ENCODE data around the gene LYSMD2. TPM values are rescaled to one million over a fixed set of nuclear protein-coding genes. Genes with fewer than 3 reads are reported as not detected.

LYSMD2 gene
- total and polyA plus RNA-seq, 9 of the 15 experiments (the other 6 are each of a cell fraction or from before 2014, with no cell fraction given) = 4.3 to 30.3 (median 9.8) TPM

DNA sequence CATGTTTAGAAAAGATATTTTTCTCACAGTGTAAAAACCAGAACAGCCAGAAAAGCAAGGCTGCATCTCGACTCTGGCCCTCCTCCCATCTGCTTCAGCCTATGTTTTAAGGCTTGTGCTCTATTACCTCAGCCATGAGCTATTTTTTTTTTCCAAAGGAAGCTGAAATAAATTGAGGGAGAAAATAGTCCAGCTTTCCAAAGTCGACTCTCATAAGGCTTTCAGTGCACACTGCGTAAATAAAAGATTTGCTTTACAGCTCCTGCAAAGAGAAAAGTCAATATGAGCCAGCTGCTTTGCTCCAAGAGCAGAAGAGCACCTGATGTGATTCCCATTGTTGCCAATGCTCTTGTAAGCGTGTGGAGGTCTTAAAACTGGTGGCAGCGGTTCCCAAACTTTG, 29.4 kb downstream of the LYSMD2 start:
- in situ Hi-C loops (cut with MboI) (no loop called here), intact Hi-C loops (cut with micrococcal nuclease) (no loop called here)
- no peak for TF ChIP-seq RBM17 (IDR thresholded peaks at IDR 0.05; ENCODE audit: borderline replicate concordance, low read depth, low read length)
- TF ChIP-seq, protein P1, sequence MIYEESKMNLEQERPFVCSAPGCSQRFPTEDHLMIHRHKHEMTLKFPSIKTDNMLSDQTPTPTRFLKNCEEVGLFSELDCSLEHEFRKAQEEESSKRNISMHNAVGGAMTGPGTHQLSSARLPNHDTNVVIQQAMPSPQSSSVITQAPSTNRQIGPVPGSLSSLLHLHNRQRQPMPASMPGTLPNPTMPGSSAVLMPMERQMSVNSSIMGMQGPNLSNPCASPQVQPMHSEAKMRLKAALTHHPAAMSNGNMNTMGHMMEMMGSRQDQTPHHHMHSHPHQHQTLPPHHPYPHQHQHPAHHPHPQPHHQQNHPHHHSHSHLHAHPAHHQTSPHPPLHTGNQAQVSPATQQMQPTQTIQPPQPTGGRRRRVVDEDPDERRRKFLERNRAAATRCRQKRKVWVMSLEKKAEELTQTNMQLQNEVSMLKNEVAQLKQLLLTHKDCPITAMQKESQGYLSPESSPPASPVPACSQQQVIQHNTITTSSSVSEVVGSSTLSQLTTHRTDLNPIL (CRISPR knock-in tag; IDR thresholded peaks at IDR 0.05) = no peak
- no peak for TF ChIP-seq ZBTB26 (CRISPR knock-in tag; IDR thresholded peaks at IDR 0.05)
- no peak for TF ChIP-seq GTF2B (IDR thresholded peaks at IDR 0.05; ENCODE audit: extremely low read depth, insufficient read length)
- TF ChIP-seq MAZ (CRISPR knock-in tag; conservative IDR thresholded peaks at IDR 0.05 in 1 of 2, IDR thresholded peaks at IDR 0.05 in 1 of 2) = no peak
- TF ChIP-seq, protein P2, sequence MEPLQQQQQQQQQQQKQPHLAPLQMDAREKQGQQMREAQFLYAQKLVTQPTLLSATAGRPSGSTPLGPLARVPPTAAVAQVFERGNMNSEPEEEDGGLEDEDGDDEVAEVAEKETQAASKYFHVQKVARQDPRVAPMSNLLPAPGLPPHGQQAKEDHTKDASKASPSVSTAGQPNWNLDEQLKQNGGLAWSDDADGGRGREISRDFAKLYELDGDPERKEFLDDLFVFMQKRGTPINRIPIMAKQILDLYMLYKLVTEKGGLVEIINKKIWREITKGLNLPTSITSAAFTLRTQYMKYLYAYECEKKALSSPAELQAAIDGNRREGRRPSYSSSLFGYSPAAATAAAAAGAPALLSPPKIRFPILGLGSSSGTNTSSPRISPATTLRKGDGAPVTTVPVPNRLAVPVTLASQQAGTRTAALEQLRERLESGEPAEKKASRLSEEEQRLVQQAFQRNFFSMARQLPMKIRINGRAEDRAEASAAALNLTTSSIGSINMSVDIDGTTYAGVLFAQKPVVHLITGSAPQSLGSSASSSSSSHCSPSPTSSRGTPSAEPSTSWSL (CRISPR knock-in tag; IDR thresholded peaks at IDR 0.05; ENCODE audit: borderline replicate concordance) = no peak
- no peak for TF ChIP-seq SIX5 (IDR thresholded peaks at IDR 0.05; ENCODE audit: borderline replicate concordance in 1 of 2, insufficient read depth in 1 of 2, low read depth in 1 of 2, low read length in 2 of 2)
- TF ChIP-seq ZNF174 (CRISPR knock-in tag; IDR thresholded peaks at IDR 0.05) = no peak
- no peak for TF ChIP-seq ZFX (CRISPR knock-in tag; IDR thresholded peaks at IDR 0.05)
- no peak for TF ChIP-seq NFE2 (IDR thresholded peaks at IDR 0.05; ENCODE audit: low read depth)
- no peak for TF ChIP-seq MECOM (CRISPR knock-in tag; IDR thresholded peaks at IDR 0.05)
- WGBS (ENCODE audit: insufficient coverage, low coverage, missing lambda C conversion rate) = 80% methylated on average over 5 of the region's 5 CpGs
- FAIRE-seq = no peak
- peaks cover 2 to 20% of the 10 kb centered on the region in 2 experiments; a peak in 4 of 5 replicates for H3K4me1 ChIP-seq (replicated peaks in 1 of 2; ENCODE audit: control insufficient read depth in 2 of 2, insufficient read depth in 2 of 2, low read length in 2 of 2)
- no peaks in the 10 kb centered on the region for H3K27me3 ChIP-seq (ENCODE audit: control insufficient read depth in 2 of 2, insufficient read depth in 2 of 2, low read length in 2 of 2)
- H3K9me1 ChIP-seq (ENCODE audit: control insufficient read depth, insufficient read depth, low read length) = no peaks in the 10 kb centered on the region
- H3K4me2 ChIP-seq (ENCODE audit: insufficient read depth, low read length) = no peak overlapping the region
- BruUV-seq (replicated peaks) = no TSS peak
- peaks cover 10% of the 10 kb centered on the region; the same call in 2 of the 3 replicates for H3K36me3 ChIP-seq (ENCODE audit: control insufficient read depth, insufficient read depth, low read length)
- no peaks in the 10 kb centered on the region for H4K20me1 ChIP-seq (replicated peaks; ENCODE audit: control insufficient read depth, insufficient read depth, low read length)
- no peak overlapping the region for H3K9ac ChIP-seq (ENCODE audit: insufficient read depth in 1 of 2, low read depth in 2 of 2, low read length in 2 of 2)
- H2AFZ ChIP-seq (ENCODE audit: low read depth, low read length) = no peak overlapping the region
- CTCF ChIA-PET (ENCODE audit: low intra/inter-chr PET ratio) = no interaction called here
- no peak overlapping the region for H3K4me3 ChIP-seq
- POLR2A ChIA-PET = interaction anchor here (1.2 kb wide), 1 partner anchor 17 kb away, joined by 4 read pairs; no protein-coding TSS in a partner anchor
- no peak overlapping the region for H3K27ac ChIP-seq (ENCODE audit: extremely low read depth, low read depth, low read length)
- no peak for ATAC-seq
- 0 out of 2 replicates have a peak, but pooled peaks cover 3% of the 10 kb centered on the region for H3K9me3 ChIP-seq (replicated peaks; ENCODE audit: control insufficient read depth, insufficient read depth, low read depth, low read length)
- DNase-seq (ENCODE audit: extremely low read depth in 1 of 4, low spot score in 3 of 4) = no peak
- H3K79me2 ChIP-seq (ENCODE audit: control insufficient read depth, insufficient read depth, low read length) = no peaks in the 10 kb centered on the region

Measured in K562 (cell line).